ENCODE data around the gene NLGN1. TPM values are rescaled to one million over a fixed set of nuclear protein-coding genes. Genes with fewer than 3 reads are reported as not detected.

NLGN1 gene
- total and polyA plus RNA-seq, 2 of the 13 experiments (the other 11 are each of a cell fraction or from before 2014, with no cell fraction given), result not detected

- TF ChIP-seq REST (IDR thresholded peaks at IDR 0.05; ENCODE audit: borderline replicate concordance in 1 of 2, low read depth in 1 of 2, low read length in 2 of 2), result no peak
- no peak for TF ChIP-seq ZNF33B (CRISPR knock-in tag; IDR thresholded peaks at IDR 0.05)
- TF ChIP-seq ZNF576 (CRISPR knock-in tag; IDR thresholded peaks at IDR 0.05), result no peak
- TF ChIP-seq HOXA5 (CRISPR knock-in tag; IDR thresholded peaks at IDR 0.05), result no peak
- TF ChIP-seq RERE (CRISPR knock-in tag; IDR thresholded peaks at IDR 0.05; ENCODE audit: low read depth), result no peak
- TF ChIP-seq ZNF343 (CRISPR knock-in tag; IDR thresholded peaks at IDR 0.05), result no peak
- TF ChIP-seq ZNF44 (CRISPR knock-in tag; IDR thresholded peaks at IDR 0.05), result no peak
- no peak for TF ChIP-seq ZNF331 (CRISPR knock-in tag; IDR thresholded peaks at IDR 0.05)
Observed at GRCh38 chr3:174016186-174016585, 618.6 kb downstream of the NLGN1 start (continued).
